Activated CD8-positive, alpha-beta T cell treated with anti-CD3 and anti-CD28 coated beads for 36 hours (primary cell): ENCODE results near the gene CLEC5A. TPM values are rescaled to one million over a fixed set of nuclear protein-coding genes. Genes with fewer than 3 reads are reported as not detected.

ENCODE experiments used
- ATAC-seq: fragments of 200-7000 bp; cut with Tn5 transposase; one replicate; pipeline ENCODE4 v1.10.0; 2021; ENCODE audit warnings: mild to moderate bottlenecking, moderate library complexity
- CTCF ChIA-PET: fragments of 350-600 bp; sonication (Branson Sonifier 250); formaldehyde crosslinking; loops from one replicate; lab custom pipeline; 2021; ENCODE audit warnings: antibody characterized with exemption; lab: Charles Lee
- POLR2A ChIA-PET: fragments of 350-600 bp; sonication (Branson Sonifier 250); formaldehyde crosslinking; loops from one replicate; lab custom pipeline; 2021; ENCODE audit warnings: antibody characterized with exemption; lab: Charles Lee
- DNase-seq: peaks from one replicate; pipeline ENCODE4 v3.0.0-alpha.2; 2020
- H3K27ac Mint-ChIP-seq: one replicate; pipeline ENCODE4 v1.8.0; 2021; ENCODE audit warnings: mild to moderate bottlenecking, mixed read lengths
- H3K27me3 Mint-ChIP-seq: one replicate; pipeline ENCODE4 v1.8.0; 2021; ENCODE audit warnings: mixed read lengths
- H3K36me3 Mint-ChIP-seq: one replicate; pipeline ENCODE4 v1.8.0; 2021; ENCODE audit warnings: low read depth, mixed read lengths
- H3K4me1 Mint-ChIP-seq: one replicate; pipeline ENCODE4 v1.8.0; 2021; ENCODE audit warnings: low read depth, mixed read lengths
- H3K4me3 Mint-ChIP-seq: one replicate; pipeline ENCODE4 v1.8.0; 2021; ENCODE audit warnings: mild to moderate bottlenecking, moderate library complexity, mixed read lengths
- H3K9me3 Mint-ChIP-seq: one replicate; pipeline ENCODE4 v1.8.0; 2021; ENCODE audit warnings: mixed read lengths
- intact Hi-C: fragments of 100-400 bp; cut with micrococcal nuclease; formaldehyde crosslinking; loops from one replicate; pipeline ENCODE4 v1.10.0; 2022
- total RNA-seq, 2 experiments: library from RNA; stranded (reverse); gene quantifications; one replicate each; pipeline ENCODE4 v1.2.3, GENCODE V29; 2021
- TF ChIP-seq, protein P1 (sequence below): fragments of 200-600 bp; IDR thresholded peaks from one replicate; pipeline ENCODE4 v1.8.0; 2022; ENCODE audit warnings: antibody characterized with exemption, mild to moderate bottlenecking

Gene CLEC5A
- total RNA-seq, 2 experiments from 2014 or later, result not detected

DNA sequence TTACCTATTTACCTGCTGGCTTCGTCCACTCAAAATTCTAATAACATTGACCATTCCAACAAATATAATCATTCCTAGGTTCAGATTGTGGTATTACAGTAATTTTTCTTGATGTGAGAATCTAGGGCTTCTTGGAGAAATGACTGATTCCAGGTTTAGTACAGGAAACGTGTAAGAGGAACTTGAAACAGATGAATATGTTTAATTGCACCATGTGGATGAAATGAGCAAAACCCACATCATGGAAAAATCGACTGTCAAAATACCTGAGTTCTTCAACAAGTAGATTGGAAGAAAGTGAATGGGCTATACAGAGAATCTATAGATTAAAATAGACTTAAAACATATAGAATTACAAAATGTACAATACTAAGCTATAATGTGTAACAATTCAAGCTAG lies 55.4 kb downstream of the CLEC5A start:
- TF ChIP-seq, protein P1, sequence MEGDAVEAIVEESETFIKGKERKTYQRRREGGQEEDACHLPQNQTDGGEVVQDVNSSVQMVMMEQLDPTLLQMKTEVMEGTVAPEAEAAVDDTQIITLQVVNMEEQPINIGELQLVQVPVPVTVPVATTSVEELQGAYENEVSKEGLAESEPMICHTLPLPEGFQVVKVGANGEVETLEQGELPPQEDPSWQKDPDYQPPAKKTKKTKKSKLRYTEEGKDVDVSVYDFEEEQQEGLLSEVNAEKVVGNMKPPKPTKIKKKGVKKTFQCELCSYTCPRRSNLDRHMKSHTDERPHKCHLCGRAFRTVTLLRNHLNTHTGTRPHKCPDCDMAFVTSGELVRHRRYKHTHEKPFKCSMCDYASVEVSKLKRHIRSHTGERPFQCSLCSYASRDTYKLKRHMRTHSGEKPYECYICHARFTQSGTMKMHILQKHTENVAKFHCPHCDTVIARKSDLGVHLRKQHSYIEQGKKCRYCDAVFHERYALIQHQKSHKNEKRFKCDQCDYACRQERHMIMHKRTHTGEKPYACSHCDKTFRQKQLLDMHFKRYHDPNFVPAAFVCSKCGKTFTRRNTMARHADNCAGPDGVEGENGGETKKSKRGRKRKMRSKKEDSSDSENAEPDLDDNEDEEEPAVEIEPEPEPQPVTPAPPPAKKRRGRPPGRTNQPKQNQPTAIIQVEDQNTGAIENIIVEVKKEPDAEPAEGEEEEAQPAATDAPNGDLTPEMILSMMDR, result no peak
- CTCF ChIA-PET, result no interaction called here
- Mint-ChIP-seq H3K36me3 (no peaks in the 10 kb centered on the region), H3K27me3 (peaks cover 7% of the 10 kb centered on the region), H3K4me1 (no peaks in the 10 kb centered on the region), H3K4me3 (no peak overlapping the region), H3K27ac (no peak overlapping the region), H3K9me3 (no peaks in the 10 kb centered on the region)
- ATAC-seq (no peak), DNase-seq (no peak)
- intact Hi-C loops, result no loop called here
- POLR2A ChIA-PET, result no interaction called here

DNA sequence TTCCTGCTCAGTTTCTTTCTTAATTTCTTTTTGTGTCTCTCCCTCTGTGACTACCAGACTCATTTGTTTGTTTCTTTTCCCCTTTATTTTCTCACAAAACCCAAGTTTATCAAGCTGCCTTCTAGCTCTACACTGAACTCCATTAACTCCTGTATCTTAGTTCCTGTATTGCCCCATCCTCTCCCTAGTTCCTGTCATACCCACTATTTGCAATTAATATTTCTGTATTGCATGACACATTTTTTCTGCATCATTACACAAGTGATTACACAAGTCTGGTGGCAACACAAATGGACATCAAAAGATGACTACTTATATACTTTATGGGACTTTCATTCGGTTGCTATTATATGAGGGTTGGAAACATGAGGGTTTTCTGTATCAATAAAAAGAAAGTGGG lies 57.5 kb downstream of the CLEC5A start:
- POLR2A ChIA-PET, result no interaction called here
- no peak overlapping the region for H3K4me3 Mint-ChIP-seq
- CTCF ChIA-PET, result no interaction called here

DNA sequence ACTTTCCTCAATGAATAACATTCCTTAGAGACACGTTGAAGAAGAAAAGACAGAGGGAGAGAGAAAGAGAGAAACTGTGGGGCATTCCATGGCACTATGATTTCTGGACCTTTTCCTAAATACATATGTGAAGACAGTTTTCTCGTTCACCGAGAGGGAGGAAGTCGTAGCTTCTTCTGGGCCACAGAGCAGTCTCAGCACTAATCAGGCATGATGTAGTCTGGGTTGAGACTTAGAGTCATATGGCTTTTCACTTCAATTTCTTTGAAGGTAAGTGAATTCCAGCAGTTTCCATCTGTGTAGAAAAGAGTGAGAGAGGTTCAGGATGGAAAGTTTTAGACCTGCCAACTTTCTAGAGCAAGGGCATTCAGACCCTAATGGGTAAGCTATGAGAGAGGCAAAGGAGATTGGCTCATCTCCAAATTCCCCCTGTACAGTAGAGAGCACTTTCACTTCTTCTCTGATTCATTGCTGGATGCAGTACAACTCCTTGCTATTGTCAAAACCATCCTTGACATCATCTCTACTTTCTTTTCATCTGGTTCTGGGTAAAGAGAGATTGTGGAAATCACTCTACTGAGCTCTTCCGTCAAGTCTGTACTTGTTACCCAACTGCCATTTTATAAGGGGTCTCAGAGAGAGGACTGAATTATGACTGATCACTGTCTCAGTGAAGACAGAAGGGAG lies 62.1 kb downstream of the CLEC5A start:
- ATAC-seq, result no peak
- H3K4me1 Mint-ChIP-seq, result no peaks in the 10 kb centered on the region
- peaks cover 3% of the 10 kb centered on the region for H3K9me3 Mint-ChIP-seq
- peaks cover 7% of the 10 kb centered on the region for H3K27me3 Mint-ChIP-seq
- intact Hi-C loops, result no loop called here
- POLR2A ChIA-PET, result no interaction called here
- CTCF ChIA-PET, result no interaction called here
- H3K4me3 Mint-ChIP-seq, result no peak overlapping the region
- H3K36me3 Mint-ChIP-seq, result peaks cover 2% of the 10 kb centered on the region
- DNase-seq, result no peak
- no peak overlapping the region for H3K27ac Mint-ChIP-seq
- TF ChIP-seq, protein P1, result no peak

More for the DNA sequence above, 57.5 kb downstream of the CLEC5A start:
- Mint-ChIP-seq H3K9me3 (no peaks in the 10 kb centered on the region), H3K27ac (no peak overlapping the region), H3K4me1 (no peaks in the 10 kb centered on the region), H3K36me3 (no peaks in the 10 kb centered on the region), H3K27me3 (peaks cover 7% of the 10 kb centered on the region)
- ATAC-seq (no peak), DNase-seq (no peak)
- TF ChIP-seq, protein P1, result no peak
- intact Hi-C loops, result no loop called here

DNA sequence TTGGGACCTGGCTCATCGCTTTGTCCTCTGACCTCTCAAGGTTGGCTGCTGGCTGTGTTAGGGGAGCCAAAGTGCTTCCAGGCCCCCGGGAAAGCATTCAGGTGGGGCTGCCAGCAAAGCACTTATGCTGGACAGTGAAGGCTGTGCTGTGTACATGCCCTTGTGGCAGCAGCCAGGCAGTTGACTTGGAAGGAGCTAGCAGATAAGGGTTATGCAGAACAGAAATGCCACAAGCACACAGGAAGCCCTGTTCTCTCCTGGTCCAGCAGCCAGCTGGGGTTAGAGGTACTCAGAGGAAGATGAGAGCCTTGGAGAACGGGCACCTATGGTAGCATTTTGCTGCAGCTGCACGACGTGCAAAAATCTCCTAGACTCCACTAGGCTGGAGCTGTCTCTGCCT lies 65.8 kb downstream of the CLEC5A start:
- H3K36me3 Mint-ChIP-seq, result peaks cover 2% of the 10 kb centered on the region
- intact Hi-C loops, result no loop called here
- no peaks in the 10 kb centered on the region for H3K4me1 Mint-ChIP-seq
- TF ChIP-seq, protein P1, result no peak
- ChIA-PET POLR2A (interaction anchor here (0.6 kb wide), 1 partner anchor 24 kb away, joined by 3 read pairs; no protein-coding TSS in a partner anchor), CTCF (no interaction called here)
- no peak overlapping the region for H3K4me3 Mint-ChIP-seq
- ATAC-seq (no peak), DNase-seq (no peak)
- no peak overlapping the region for H3K27ac Mint-ChIP-seq
- no peaks in the 10 kb centered on the region for H3K27me3 Mint-ChIP-seq
- peaks cover 3% of the 10 kb centered on the region for H3K9me3 Mint-ChIP-seq

DNA sequence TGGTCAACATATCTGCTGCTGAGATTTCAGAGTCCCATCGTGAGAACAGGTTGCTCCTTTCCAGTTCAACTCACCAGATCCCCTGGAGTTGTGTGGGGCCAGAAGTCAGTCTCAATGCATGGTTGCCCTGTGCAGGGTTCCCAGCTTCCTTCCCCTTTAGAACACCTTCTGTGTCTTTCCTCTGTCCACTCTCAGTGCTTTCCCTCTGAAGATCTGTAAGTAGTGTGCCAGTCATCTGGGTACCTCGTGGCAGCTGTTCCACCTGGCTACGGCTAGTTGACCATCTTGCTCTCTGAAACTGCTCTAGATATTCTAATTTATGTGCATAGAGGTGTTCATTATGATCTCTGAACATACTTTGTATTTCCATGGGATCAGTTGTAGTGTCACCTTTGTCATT lies 69.4 kb downstream of the CLEC5A start:
- intact Hi-C loops, result no loop called here
- ChIA-PET CTCF (no interaction called here), POLR2A (no interaction called here)
- no peaks in the 10 kb centered on the region for H3K27me3 Mint-ChIP-seq
- H3K4me1 Mint-ChIP-seq, result no peaks in the 10 kb centered on the region
- no peak for ATAC-seq
- no peak overlapping the region for H3K27ac Mint-ChIP-seq
- no peak for DNase-seq
- H3K4me3 Mint-ChIP-seq, result no peak overlapping the region
- no peaks in the 10 kb centered on the region for H3K9me3 Mint-ChIP-seq
- H3K36me3 Mint-ChIP-seq, result no peaks in the 10 kb centered on the region
- TF ChIP-seq, protein P1, result no peak

Other genes starting within 250 kb of the CLEC5A start
- gene DENND11, start 244.8 kb downstream of the CLEC5A start, total RNA-seq, result 10 to 100 TPM; 28.6 to 32.2 TPM
- not detected for gene WEE2, start 238.6 kb downstream of the CLEC5A start, total RNA-seq
- 100 to 1,000 TPM; 247 to 249 TPM for gene SSBP1, start 208.6 kb downstream of the CLEC5A start, total RNA-seq
- gene TAS2R3, start 182.9 kb downstream of the CLEC5A start, total RNA-seq, result 1 to 10 TPM in 1 of 2 experiments, under 1 TPM in 1; 0.94 to 1.0 TPM
- gene TAS2R4, start 170.3 kb downstream of the CLEC5A start, total RNA-seq, result under 1 TPM; 0.43 to 0.54 TPM
- gene TAS2R5, start 156.8 kb downstream of the CLEC5A start, total RNA-seq, result 1 to 10 TPM in 1 of 2 experiments, under 1 TPM in 1; 0.83 to 1.8 TPM
- gene PRSS37, start 105.5 kb downstream of the CLEC5A start, total RNA-seq, result not detected
- gene OR9A4, start 30.6 kb downstream of the CLEC5A start, total RNA-seq, result not detected
- not detected for gene TAS2R38, start 26.8 kb upstream of the CLEC5A start, total RNA-seq
- gene MGAM, start 48.9 kb upstream of the CLEC5A start, total RNA-seq, result under 1 TPM in 1 of 2 experiments, not detected in 1; 0.20 TPM
- gene MGAM2, start 164.7 kb upstream of the CLEC5A start, total RNA-seq, result not detected